Activated CD4-positive, alpha-beta T cell treated with anti-CD3 and anti-CD28 coated beads, Interleukin-2, Interleukin-4, amounts not matched to agents 100 ng/mL and 50 ng/mL, durations not matched to agents 16 hours and 8 hours (primary cell): Measurements from ENCODE around the gene CD68.
"Not testable (repeated sequence)": the region's sequence is repeated elsewhere in the genome, so short reads cannot be mapped to it uniquely, and the experiment has no call there.

Experiments used
- DNase-seq: peaks from one replicate; pipeline ENCODE4 v3.0.0-alpha.2; 2020; ENCODE audit warnings: low spot score

Gene CD68

DNA sequence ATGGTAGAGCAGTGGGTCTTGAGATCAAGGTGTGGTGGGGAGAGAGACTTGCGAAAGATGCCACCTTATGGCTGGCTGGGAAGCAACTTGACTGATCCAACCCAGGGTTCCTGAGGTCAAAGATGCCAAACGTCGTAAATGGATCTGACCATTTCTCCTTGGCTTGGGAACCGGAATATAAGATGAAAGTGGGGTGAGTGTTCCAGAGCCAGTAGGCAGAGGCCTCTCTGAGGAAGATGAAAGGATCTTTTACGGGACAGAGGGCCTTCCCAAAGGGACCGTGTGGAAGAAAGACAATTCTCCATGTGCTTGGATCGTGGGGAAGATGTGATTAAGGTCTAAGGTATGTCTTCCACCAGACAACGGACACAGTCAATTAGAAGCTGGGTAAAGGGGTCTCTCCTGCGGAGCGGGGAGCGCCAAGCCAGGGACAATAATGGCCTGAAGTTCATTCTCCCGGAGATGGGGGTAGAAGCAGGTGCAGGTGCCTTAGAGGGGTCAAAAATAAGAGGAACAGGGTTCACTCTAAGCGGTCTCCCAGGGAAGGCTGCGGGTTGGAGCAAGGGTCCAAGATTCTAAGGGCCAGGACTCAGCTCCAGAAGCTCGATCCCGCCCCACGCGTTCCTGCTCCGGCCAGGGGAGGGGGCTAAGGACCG, 34.5 kb downstream of the CD68 start:
- no peak for DNase-seq

GRCh38 chr17:7614425-7615264, 35.2 kb downstream of the CD68 start, which contains the start of gene FXR2:
TSS of gene FXR2 (minus strand) at chr17:7614897. CDS start at chr17:7614532, 365 bp downstream.
- DNase-seq = peak; percentile 100

- no peak for DNase-seq
These were observed 35.9 kb downstream of the CD68 start for GRCh38 chr17:7615265-7615747.

DNA sequence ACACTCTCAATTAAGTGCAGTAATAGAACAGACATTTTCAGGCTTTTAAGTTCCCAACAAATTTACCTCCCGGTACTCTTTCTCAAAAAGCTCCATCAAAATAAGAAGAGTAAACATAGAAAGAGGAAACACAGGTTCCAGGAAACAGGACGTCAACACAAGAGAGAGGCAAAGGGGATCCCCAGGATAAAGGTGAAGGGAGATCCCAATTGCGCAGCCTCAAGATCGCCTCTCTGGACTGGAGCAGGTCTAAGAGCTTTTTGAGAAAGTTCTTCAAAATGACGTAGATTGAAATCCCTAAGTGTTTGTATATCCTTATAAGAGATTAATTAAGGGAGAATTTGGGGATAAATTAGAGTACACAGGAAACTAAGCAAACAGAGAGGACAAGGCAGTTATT, 39.2 kb downstream of the CD68 start:
- DNase-seq = no peak

DNA sequence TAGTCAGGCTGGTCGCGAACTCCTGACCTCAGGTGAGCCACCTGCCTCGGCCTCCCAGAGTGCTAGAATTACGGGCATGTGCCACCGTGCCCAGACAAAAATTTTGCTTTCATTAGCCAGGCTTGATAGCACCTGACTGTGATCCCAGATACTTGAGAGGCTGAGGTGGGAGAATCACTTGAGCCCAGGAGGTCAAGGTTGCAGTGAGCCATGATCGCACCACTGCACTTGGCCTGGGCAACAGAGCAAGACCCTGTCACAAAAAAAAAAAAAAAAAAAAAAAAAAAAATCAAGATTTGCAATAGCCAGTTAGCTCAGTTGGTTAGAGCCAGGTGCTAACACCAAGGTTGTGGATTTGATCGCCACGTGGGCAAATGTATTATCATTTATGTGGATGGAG, 41.4 kb downstream of the CD68 start:
- no peak for DNase-seq

- no peak for DNase-seq
These were observed 44.2 kb downstream of the CD68 start for GRCh38 chr17:7623661-7624060.

DNA sequence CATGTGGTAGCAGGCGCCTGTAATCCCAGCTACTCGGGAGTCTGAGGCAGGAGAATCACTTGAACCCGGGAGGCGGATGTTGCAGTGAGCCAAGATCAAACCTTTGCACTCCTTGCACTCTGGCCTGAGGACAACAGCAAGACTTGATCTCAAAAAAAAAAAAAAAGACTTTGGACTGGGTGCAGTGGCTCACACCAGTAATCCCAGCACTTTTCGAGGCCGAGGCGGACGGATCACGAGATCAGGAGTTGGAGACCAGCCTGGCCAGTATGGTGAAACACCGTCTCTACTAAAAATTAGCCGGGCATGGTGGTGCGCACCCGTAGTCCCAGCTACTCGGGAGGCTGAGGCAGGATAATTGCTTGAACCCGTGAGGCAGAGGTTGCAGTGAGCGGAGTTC, 46.3 kb downstream of the CD68 start:
- not testable (repeated sequence) for DNase-seq

DNA sequence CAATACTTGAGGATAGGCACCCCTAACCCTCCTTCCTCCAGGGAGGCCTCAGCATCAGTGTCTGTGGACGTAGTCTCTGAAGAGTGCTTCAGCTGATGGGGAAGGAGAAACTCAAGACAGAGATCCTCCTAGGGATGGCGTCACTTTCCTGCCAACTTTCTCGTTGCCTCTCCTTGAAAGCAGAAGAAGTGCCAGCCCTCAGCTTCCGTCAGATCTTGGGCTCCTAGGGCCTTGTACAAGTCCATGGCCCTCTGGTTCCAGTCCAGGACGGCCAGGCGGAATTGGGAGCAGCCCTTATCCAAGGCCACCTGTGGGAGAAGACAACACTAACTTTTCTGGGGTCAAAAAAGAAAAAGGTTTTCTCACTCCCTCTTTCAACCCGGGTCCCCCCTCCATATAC, 46.9 kb downstream of the CD68 start:
- DNase-seq = no peak

- DNase-seq = no peak
These were observed 47.5 kb downstream of the CD68 start for GRCh38 chr17:7626956-7627249.

GRCh38 chr17:7627250-7628121, 48.0 kb downstream of the CD68 start, which contains the start of gene SAT2:
TSS of gene SAT2 (minus strand) at chr17:7627821. CDS start at chr17:7627635, 186 bp downstream.
- DNase-seq = peak; percentile 90

GRCh38 chr17:7629939-7630571, 50.6 kb downstream of the CD68 start, which contains the start of gene SHBG:
TSS of gene SHBG (plus strand) at chr17:7630135. CDS start at chr17:7630173, 38 bp downstream.
- no peak for DNase-seq
